Central memory CD4-positive, alpha-beta T cell (primary cell): ENCODE measurements around the gene KCNAB1.

ENCODE experiments used
- DNase-seq: peaks from one replicate; pipeline ENCODE4 v3.0.0; 2022

Gene KCNAB1

DNA sequence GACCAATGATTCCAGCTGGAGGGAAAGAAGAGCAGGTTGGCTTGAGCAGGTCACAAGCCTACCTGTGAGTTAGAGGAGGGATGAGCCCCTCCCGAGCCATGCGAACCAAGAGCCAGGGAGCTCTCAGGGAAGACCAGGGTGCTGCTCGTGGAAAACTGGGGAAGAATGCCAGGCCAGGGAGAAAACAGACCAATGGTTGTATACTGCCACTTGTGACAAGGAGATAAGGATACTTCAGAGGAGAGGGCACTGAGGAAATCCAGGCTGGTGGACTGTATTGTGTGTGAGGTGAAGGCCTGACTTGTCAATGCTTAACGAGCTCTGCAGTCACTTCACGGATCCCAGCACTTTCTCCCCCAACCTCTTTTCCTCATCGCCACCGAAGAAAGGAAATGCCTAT, 256.9 kb downstream of the KCNAB1 start:
- no peak for DNase-seq

DNA sequence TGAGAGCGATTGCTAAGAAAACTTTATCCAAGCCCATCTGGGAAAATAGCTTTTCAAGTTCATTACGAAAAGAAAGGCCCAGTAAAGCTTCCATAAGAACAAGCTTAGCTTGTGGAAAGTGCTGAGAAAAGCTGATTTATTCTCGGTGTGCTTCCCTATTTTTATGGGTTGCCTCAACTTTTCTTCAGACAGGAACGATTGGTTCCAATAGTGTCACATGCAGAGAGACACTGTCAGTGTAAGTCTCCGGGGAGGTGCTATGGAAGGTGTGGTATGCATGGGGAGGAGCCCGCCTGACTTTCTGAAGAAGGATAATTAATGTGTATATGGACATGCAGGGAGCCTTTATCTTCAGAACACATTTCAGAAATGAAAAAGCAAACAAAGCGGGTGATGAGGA, 257.3 kb downstream of the KCNAB1 start:
- no peak for DNase-seq

DNA sequence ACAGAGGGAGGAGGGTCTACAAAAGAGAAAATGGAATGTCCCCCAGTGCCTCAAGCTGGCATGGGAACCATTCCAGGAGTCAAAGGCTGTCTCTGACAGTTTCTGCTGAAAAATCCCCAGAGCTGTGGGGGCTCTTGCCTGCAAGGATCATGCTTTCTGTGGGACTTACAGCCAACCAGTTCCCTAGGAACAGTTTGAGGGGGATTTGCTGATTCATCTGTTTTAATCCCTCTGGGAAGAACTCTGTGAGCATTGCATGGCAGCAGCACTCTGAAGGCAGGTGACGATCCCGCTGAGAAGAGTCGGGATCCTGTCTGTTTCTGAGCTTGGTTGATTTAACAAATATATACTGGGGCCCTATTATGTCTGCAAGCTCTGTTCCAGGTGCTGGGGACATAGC, 258.5 kb downstream of the KCNAB1 start:
- no peak for DNase-seq

DNA sequence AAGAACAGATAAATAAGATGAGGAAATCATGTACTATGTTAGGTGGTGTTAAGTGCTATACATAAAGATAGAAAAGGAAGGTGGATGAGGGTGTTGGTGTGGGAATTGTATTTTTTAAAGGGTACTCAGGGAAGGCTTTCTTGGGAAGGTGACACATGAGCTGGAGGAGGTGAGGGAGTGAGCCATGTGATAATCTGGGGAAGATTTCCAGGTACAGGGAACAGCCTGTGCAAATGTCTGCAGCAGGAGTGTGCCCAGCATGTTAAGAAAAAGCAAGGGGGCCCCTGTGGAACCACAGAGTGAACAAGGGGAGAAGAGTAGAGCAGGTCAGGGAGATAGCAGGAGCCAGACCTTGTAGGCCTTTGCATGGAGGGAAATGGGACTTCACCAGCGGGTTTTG, 258.9 kb downstream of the KCNAB1 start:
- no peak for DNase-seq

DNA sequence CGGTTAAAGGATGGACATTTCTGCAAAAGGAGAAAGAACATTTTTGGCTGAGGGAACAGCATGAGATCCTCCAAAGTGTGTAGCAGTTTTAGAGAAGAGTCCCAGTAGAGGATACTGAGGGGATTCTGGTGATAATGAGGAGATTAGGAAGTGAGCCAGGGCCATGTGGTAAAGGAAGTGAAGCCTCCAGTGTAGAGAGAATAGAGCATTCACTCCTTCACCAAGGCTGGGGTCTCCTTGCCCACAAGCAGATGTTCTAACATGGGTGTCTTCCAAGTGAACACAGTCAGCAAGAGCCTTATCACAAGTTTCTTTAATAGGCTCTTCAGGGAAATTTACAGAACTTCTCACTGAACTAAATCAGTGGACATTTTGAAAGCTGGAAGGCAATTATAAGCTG, 260.9 kb downstream of the KCNAB1 start:
- no peak for DNase-seq

DNA sequence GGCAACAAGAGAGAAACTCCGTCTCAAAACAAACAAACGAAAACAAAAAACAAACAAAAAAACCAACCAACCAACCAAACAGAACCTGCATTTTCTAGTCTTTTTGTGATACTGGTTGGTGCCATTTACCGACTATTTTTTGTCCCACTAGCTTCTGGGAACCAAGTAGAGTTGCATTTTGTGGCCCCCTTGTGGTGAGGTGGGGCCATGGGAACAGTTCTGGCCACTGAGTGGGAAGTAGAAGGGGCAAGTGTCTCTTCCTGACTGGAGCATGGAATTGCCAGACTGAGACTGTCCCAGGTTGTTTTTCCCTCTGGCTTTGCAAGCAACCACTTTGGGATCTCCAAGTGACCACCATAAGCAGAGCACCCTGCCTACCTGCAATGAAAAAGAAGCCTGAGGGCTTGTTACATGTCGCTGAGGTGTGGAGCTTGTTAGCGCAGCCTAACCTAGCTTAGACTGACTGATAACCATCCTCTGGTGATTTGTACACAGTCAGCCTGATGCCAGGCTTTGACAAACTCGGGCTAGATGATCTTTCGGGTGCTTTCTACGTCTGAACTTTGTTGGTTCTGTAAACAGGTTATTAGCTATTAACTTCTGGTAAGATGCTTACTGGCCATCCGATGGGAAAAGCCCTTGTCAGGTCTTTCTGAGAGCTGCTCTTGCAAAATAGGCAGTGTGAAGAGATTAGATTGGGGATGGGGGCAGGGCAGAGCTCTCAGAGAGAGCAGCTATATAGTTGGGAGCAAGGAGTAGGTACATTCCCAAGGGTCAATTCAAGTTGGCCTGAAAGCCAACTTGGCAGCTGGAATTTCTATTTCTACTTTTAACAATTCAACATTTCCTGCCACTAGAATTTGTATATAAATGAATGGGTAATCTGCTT, 262.3 kb downstream of the KCNAB1 start:
- no peak for DNase-seq

DNA sequence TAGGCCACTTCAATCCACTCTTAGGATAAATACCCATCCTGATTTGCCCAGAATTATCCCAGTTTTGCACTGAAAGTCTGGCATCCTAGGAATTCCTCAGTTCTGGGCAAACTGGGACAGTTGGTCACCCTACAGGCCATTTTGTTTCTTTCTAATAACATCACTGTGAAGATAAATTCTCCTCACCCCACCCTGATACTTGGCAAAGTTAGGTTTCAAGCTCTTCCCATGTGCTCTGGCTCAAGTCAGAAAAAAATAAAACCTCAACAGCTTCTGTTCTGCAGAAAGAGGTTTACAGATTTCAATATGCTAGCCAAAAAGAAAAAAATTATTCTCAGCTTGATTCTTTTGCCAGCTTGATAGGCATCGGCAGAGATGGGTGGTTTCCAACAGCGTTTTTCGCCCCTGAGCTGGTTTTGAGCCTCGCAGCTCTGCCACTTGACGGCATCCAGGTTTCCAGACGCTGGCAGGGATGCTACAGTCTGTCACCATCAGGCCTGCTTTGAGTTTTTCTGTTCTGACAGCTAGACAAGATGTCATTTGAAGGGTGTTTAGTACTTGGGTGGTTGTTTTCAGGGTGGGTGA, 263.2 kb downstream of the KCNAB1 start:
- DNase-seq = no peak

DNA sequence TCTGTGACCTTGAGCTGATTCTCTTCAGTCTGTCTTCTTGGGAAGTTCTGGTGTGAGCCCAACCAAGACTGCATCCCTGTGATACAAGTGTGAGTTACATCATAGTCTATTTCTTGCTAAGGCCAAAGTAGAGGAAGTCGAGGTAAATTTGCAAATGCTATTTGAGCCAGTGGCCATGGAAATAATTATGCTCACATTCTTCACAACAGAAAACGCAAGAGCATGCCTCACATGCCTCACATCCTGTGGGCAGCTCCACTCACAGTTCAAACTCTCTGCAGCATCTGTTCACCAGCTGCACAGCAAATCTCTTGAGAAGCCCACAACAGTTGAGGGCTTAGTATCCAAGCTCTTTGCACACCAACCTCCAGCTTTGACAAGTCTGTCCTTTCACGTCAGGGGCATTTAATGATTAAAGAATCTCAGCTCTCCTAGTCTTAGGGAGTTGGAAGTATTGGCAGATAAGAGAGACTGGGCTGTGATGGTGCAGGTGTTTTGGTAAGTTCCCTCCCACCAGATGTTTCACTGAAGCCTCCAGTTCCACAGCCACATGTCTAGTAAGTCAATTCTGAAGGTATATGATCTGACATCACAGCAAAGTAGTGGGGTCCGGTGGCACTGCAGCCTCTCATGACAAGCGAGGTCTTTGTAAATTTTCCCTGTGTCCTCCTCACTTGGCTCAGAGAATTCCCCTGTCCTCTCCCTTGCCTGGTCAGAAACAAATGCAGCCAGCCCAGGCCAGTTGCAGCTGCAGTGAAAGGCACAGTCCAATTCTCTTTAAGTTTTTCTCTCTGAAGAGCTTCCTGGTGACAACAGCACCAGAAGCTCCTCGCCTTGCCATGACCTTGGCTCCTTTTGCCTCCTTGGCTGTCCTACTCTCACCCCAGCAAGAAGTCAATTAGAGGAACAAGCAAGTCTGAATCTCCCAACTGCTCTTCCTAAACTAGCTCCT, 268.4 kb downstream of the KCNAB1 start:
- DNase-seq = no peak

DNA sequence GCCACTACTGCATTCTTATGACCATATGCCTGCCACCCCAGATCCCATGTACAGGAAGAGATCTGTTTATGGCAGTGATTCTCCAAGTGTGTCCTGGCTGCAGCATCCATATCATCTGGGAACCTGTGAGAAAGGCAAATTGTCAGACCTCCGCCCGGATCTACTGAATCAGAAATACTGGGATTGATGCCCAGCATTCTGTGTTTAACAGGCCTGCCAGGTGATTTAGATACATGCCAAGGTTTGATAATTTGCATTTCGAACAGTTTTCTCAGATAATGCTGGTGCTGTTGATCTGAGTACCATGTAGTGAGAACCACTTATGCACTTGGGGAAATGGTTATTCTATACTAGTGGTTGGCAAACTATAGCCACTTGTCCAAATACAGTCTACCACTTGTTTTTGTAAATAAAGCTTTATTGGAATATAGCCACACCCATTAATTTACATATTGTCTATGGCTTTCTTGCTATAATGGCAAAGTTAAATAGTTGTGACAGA, 269.1 kb downstream of the KCNAB1 start:
- DNase-seq = no peak

DNA sequence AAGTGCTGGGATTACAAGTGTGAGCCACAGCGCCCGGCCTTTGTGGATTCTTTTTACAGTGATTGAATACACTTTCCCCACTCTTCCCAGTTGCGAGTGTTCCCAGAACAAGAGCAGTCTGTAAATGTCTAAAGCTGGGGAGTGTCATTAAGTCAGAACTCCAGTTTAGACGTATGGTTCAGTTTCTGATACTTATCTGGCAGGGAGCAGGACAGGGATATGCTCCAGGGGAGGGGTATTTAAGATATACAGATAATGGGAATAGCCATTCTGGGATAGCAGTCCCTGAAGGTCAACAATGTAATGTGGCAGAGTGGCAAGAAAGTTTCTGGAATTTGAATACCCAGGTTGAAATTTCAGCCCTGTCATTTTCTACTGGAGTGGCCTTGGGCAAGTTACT, 270.5 kb downstream of the KCNAB1 start:
- DNase-seq = no peak

DNA sequence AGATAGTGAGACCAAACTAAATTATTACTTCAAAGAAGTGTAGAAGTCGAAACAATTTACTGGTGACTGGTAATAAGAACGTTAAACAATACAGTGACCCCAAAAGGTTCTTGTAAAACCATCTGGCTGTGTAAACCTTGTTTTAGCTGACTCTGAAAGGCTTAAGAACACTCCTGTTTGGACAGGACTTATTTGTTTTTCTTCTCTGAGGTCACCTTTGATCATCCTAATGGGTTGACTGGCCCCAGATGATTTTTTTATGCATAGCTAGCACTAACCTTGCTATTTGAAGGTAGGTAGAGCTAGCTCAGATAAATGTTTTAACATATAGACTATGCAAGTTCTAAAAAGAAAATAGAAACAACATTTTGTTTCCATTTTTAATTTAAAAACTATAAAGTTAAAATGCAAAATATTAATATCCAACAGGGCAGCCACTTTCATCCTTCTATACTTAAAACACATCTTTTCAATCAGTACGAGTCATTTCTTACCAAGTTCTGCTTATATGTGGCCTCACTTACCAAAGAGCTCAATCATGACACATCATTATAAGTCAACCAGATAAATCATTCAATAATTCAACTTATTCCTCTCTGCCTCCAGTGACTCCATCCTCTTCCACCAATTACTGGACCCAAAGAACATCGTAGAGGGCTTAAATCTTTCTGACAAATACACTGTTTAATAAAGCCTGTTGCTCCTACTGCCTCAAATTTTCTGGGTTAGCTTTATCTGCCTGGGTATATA, 275.8 kb downstream of the KCNAB1 start:
- DNase-seq = no peak

DNA sequence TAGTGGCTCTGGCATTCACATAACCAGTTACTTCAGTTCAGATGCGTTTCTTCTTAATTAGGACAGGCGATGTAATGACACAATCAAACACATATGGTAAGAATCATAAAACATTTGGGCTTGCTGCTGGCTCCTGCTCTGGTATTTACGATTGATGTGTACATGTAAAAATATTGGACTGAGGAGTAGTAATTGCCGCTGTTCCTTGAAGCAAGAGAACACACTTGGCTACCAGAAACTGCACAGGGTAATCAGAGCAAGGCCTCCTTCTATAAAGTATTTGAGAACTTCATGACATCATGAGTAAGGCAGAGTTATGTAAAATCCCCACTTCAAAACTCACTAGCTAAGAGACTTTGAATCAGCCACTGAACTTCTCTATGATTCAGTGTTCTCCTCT, 276.5 kb downstream of the KCNAB1 start:
- DNase-seq = no peak

DNA sequence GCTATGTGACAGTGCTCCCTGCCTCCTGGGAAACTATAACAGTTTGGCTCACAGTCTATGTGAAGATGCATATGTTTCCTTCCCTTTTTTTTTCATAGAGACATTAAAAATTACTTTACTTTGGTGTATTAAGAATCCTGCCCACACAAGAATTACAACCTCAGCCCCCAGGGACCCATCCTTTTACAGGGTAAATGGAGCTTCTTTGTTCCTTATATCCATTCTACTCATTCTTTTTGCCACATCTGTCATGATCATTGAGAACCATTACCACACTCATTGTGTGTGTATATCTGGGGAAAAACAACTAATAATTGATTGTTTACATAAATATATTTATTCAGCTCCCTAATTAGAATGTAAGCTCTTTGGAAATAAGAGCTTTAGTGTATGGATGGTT, 277.2 kb downstream of the KCNAB1 start:
- DNase-seq = no peak

DNA sequence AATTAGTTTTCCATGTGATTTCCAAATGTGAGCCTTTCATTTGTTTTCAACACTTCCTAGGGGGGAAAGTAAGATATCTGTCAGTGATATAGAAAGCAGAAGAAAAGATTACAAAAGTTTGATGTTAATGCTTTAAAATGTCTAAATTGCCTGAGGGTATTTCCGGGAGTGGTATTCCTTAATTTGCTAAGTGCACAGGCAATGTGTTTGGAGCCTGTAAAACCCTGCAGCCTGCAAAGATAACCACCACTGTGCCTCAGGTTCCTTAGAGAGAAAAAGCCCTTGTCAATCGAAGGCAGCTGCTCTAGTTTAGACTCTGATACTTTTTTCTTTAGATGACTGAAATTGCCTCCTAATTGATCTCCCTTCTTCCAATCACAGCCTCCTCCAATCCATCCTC, 279.7 kb downstream of the KCNAB1 start:
- DNase-seq = no peak

DNA sequence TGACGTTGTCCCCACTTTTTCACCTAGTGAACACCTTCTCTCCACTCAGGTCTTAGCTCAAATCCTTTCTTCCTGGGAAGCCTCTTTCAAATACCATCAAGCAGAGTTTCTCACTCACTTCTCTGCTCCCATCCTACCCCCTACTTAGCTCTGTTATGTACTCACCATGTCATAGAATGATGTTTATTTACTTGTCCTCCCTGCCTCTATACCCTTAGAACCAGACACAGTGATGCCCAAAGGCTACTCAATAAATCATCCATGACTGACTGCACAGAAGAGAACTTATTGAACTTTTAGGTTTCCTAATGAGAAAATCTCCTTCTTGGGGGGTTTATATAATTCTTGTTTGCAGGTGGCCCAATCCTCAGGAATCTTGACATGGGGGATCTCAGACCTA, 280.4 kb downstream of the KCNAB1 start:
- no peak for DNase-seq

DNA sequence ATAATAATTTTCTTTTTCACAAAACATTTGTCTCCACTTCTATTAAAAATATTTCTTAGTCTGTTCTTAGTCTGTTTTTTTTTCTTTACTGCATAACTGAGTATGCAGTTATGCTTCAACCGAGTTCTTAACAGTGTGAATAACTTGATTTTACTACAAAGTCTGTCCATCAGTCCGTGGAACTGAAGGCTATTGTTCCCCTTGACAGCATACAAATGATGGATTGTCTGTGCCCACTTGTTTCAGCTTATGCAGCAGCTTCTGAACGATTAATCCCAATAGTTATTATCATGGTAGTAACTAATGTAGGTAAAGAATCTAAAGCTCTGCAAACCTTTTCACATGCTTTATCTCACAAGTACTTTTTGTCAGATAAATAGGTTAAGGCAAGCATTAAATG, 283.8 kb downstream of the KCNAB1 start:
- DNase-seq = no peak

DNA sequence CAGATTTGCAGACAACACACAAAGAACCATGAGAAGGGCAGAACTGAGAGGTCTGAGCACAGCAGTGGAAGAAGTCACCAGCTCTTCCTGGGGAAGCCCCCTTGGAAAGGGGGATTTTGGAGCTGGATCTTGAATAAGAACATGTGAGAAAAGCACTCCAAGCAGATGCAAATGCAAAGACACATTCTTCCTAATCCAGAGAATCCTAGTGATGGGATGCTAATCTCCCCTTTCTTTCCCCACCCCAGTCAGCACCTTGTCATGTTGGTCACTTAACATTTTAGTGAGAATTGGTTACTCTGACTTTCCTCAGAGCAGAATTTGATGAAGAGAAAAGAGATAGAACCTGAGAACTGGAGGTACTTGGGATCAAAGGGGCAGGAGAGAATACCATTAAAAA, 286.0 kb downstream of the KCNAB1 start:
- DNase-seq = no peak

DNA sequence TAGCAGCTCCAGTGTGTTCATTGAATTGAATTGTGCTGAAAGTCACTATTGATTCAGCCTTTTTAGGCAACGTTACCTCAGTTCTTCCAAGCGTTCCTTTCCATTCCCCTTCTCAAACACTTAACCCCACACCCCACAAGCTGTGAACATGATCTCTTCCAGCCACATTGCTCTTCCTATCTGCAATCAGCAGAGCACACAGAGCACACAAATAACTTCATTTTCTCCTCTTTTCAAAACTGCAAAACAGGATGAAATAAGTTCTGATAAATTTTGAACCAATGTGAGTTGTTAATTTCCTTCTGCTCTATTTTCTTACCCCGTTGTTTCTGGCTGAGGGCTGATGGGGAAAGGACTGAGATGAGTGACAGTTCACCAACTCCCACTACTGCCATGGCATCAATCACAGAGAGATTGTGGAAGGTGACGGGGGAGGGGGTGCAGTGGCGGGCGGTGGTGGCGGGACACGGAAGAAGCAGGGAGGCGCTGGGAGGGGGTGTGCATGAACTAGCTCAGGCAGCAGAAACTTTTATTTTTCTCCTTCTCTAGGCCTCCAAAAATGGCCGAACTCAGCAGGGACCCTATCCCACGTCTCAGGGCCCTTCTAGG, 287.3 kb downstream of the KCNAB1 start:
- no peak for DNase-seq

DNA sequence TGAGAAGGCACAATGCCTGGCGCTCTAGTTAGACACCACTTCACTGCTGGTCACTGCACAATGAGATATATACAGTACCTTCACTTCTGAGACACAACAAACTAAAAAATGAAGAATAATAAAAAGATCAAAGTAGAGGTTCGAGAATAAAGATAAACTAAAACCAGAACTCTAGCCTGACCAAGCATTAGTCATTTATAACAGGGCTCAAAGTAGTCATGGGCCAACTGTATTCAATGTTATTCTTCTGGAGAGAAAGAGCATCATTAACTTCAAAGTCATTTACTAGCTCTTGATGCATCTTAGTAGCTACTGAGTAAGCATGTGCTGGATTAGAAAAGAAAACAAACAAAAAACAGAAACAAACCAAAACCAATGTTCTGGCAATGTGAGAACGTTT, 289.3 kb downstream of the KCNAB1 start:
- DNase-seq = no peak

DNA sequence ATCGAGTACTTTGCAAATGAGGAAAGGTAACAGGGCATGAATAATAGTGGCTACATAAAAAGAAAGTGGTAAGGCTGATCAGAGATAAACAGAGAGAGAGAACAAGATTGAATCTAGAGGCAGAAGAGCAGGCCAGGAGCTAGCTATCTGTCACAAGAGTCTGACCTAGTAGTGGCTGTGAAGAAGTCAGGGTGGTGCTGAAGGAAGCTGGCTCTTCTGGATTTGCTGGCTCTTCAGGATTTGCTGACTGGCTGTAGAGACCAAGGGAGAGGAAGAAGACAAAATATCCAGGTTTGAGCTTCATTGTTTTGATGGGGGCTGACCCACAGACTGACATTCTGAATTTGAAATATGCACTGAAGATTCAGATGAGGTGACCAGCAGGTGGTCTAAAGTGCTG, 292.2 kb downstream of the KCNAB1 start:
- DNase-seq = no peak

DNA sequence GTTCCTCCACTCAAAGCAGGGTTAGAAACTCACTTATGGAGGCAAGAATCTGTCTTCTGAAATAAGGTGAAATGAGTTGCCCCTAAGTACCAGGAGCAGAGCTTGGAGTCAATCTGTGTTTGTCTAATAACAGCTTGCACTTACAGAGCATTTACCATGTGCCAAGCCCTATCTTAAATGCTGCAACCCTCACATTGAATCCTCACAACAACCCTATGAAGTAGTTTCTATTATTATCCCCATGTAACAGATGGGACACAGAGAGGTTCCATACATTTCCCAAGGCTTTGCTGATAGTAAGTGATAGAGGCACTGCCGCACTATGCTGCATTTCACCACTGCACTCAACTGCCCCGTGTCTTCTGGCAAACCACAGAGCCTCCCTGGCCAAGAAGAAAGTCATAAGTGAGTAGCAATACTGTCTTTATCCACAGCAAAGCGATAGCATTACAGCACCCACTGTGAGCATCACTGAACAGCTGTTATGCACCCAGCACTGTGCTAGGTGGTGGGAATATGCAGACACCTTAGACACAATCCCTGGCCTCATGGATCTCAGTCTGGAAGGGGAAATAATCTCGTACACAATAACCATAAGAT, 293.0 kb downstream of the KCNAB1 start:
- DNase-seq = no peak
